Measurements from ENCODE around the gene RUFY4.

GRCh38 chr2:218059289-218059688, 9.8 kb upstream of the RUFY4 start:
- no peak for TF ChIP-seq CREB1 (IDR thresholded peaks at IDR 0.05)
- TF ChIP-seq CREB1 (CRISPR knock-in tag; IDR thresholded peaks at IDR 0.05): no peak
- no peak for TF ChIP-seq ZFP36 (IDR thresholded peaks at IDR 0.05; ENCODE audit: borderline replicate concordance, low read depth, low read length, partially characterized antibody)
- TF ChIP-seq, protein P1, sequence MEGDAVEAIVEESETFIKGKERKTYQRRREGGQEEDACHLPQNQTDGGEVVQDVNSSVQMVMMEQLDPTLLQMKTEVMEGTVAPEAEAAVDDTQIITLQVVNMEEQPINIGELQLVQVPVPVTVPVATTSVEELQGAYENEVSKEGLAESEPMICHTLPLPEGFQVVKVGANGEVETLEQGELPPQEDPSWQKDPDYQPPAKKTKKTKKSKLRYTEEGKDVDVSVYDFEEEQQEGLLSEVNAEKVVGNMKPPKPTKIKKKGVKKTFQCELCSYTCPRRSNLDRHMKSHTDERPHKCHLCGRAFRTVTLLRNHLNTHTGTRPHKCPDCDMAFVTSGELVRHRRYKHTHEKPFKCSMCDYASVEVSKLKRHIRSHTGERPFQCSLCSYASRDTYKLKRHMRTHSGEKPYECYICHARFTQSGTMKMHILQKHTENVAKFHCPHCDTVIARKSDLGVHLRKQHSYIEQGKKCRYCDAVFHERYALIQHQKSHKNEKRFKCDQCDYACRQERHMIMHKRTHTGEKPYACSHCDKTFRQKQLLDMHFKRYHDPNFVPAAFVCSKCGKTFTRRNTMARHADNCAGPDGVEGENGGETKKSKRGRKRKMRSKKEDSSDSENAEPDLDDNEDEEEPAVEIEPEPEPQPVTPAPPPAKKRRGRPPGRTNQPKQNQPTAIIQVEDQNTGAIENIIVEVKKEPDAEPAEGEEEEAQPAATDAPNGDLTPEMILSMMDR (CRISPR knock-in tag; IDR thresholded peaks at IDR 0.05): no peak
- no peak for TF ChIP-seq ZNF766 (CRISPR knock-in tag; IDR thresholded peaks at IDR 0.05; ENCODE audit: borderline replicate concordance)
- TF ChIP-seq TBP (CRISPR knock-in tag; IDR thresholded peaks at IDR 0.05): no peak
- TF ChIP-seq, protein P2, sequence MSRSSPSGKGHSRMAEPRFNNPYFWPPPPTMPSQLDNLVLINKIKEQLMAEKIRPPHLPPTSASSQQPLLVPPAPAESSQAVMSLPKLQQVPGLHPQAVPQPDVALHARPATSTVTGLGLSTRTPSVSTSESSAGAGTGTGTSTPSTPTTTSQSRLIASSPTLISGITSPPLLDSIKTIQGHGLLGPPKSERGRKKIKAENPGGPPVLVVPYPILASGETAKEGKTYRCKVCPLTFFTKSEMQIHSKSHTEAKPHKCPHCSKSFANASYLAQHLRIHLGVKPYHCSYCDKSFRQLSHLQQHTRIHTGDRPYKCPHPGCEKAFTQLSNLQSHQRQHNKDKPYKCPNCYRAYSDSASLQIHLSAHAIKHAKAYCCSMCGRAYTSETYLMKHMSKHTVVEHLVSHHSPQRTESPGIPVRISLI (CRISPR knock-in tag; IDR thresholded peaks at IDR 0.05; ENCODE audit: borderline replicate concordance): no peak
- no peak for TF ChIP-seq YY1 (IDR thresholded peaks at IDR 0.05; ENCODE audit: insufficient read depth, insufficient replicate concordance, low read depth, low read length)
- no peak for TF ChIP-seq HMGXB3 (CRISPR knock-in tag; IDR thresholded peaks at IDR 0.05; ENCODE audit: borderline replicate concordance)
- TF ChIP-seq ZNF598 (CRISPR knock-in tag; IDR thresholded peaks at IDR 0.05; ENCODE audit: borderline replicate concordance): no peak
- no peak for TF ChIP-seq SMAD1 (CRISPR knock-in tag; IDR thresholded peaks at IDR 0.05; ENCODE audit: borderline replicate concordance, low read depth)
- TF ChIP-seq ZFP62 (CRISPR knock-in tag; IDR thresholded peaks at IDR 0.05): no peak
